GM21786 (cell line): ENCODE results near the gene VMAC.

Experiments used
- ATAC-seq: cut with Tn5 transposase; IDR thresholded peaks from one replicate; pipeline ENCODE4 v1.9.1; 2021; ENCODE audit not compliant: unreplicated experiment

VMAC gene

DNA sequence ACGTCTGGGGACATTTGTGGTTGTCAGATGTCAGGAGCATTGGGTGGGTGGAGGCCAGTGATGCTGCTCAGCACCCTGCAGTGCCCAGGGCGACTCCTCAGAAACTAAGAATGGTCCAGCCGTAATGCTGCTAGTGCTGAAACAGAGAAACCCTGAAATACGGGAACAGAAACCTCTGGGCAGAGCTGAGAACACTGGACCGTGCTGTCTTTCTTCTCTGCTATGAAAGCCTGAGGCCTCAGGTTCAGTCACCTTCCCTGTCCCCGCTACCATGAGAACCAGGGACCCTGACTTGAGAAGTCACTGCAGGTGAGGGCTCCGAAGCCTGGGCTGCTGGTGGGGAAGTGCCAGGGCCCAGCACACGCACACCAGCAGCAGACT, 22.8 kb downstream of the VMAC start:
- ATAC-seq = peak; percentile 43

DNA sequence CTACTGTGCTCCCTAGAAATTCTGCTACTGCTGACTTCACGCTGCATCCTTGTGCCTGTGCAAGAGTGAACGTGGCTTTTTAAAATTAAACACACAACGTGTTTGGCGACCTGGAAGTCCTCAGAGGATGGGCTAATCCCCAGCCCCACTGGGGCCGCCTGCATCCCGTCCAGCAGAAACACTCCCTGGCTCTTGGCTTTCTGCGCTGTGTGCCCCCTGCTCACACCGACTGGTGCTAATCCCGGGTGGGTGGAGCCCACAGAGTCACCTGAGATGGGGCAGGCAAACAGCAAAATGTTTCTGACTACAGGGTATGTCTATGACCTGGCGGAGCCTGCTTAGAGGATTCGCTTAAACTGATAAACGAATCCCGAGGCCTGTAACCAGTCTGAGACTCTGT, 24.5 kb downstream of the VMAC start:
- ATAC-seq = no peak

DNA sequence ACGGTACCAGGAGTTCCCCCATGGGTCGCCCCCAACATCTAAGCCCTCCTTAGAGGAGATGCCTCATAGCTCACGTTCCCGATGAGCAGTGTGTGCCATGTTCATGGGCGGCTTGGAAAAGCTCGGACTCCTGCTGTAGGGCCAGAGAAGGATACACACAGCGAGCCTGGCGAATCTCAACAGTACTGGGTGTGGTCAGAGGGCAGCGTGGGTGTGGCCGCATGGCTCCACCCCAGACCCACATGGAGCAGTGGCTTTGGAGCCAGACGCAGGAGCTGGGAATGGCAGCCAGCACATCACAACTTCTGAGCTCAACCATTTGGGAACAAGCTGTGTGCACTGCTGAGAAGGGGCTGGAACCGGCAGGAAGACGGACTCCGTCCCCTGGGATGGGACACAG, 25.0 kb downstream of the VMAC start:
- no peak for ATAC-seq

DNA sequence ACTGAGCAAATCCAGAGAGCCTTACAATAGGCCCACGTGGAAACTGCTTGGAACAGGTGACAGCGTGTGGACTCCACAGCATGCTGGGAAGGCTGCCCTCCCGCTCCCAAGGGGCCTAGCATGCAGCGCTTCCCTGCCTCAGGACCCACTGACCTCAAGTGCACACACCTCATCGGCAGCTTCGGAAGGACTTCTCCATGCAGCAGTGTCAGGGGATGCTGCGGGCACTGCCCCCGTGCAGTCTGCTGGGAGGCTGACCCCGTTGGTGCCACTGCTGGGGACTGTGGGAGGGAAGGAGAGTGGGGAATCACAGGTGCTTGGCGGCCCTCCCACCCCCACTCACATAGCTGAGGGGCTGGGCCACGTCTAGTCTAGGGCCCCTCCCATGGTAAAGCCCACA, 26.6 kb downstream of the VMAC start:
- ATAC-seq = no peak

DNA sequence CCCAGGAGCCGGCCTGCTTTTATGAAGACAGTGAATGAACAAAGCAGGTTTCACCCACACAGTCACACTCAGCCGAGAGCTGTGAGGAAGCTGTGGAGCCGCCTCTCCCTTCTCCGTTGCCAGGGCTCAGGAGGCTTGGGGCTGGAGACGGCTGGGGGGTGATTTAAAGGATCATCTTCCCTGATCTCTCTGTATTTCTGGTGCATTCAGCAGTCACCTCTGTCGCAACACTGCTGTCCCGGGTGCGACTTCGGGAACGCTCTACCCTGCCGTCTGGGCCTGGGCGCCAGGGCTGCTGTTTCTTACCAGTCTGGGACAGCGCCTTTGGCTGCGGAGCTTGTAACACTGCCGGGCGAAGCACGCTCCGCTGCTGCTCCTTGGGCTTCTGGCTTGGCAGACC, 27.5 kb downstream of the VMAC start:
- ATAC-seq = no peak

DNA sequence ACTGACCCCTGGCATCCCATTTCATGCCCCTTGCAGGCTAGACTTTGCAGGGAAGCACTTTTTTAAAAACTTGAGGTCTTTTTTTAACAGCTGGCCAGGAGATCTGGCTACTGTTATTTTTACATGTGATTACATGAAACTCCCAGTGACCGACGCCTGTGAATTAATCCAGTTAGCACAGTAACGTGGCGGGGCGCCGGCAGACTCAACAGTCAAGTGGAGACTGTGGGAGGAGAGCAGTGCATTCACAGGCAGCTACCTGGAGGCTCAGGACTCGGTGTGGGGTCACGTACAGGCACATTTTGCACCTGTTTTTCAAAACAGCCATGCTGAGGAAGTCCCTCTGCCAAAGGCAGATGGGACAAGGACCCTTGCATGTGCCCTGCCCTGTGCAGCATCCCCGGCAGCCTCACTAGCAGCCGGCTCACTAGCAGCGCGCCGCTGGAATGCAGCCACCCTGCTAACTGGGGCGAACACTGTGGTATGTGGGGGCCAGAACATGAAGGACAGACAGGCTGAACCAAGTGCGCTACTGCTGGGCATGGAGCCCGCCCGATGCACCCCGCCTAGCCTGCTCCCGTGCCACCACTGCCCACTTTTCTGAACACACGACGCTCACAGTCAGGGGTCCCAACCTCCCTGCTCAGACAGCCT, 28.1 kb downstream of the VMAC start:
- no peak for ATAC-seq

DNA sequence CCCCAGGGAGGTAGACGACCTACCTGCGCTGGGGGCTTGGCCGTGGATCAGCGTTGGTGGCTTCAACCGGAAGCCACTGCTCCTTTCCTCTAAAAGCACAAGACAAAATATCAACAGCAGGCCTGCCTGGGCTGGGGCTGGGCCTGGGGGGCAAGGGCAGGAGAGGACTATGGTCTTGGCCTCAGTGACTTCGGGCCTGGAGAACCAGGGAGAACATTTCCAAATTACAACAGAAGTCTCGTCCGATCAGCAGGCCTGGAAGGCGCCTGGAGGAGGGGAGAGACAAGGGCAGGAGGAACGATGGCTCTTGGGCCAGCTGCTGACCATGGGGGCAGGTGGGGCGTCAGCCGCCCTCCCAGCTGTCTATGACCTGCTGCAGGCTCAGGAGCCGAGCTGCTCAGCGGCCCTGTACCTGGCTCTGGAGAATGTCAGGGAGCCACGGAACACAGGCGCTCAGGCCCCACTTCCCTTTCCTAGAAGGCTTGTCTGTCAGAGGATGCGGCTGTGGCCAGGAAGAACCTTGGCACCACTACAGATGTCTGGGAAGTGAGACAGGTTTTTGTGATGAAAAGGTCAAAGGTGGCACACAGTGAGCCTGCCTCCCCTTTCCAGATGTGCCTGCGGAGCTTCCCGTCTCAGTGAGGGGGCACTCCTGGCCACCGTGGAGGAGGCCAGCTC, 28.9 kb downstream of the VMAC start:
- no peak for ATAC-seq

DNA sequence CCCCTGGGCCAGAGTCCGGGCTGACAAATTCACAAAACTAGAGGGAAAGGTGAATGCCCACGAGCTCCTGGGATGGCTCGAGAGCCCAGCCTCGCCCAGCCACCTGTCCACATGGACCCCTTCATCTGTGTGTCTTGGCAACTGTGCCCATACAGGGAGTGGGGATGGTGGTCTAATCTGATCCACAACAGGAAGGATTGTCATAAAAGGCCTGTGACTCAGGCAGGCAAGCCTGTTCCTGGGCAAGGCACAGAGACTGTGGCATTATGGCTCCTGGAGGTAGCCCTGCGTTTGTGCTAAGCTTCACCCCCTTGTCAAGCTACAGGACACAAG, 29.4 kb downstream of the VMAC start:
- ATAC-seq = no peak

DNA sequence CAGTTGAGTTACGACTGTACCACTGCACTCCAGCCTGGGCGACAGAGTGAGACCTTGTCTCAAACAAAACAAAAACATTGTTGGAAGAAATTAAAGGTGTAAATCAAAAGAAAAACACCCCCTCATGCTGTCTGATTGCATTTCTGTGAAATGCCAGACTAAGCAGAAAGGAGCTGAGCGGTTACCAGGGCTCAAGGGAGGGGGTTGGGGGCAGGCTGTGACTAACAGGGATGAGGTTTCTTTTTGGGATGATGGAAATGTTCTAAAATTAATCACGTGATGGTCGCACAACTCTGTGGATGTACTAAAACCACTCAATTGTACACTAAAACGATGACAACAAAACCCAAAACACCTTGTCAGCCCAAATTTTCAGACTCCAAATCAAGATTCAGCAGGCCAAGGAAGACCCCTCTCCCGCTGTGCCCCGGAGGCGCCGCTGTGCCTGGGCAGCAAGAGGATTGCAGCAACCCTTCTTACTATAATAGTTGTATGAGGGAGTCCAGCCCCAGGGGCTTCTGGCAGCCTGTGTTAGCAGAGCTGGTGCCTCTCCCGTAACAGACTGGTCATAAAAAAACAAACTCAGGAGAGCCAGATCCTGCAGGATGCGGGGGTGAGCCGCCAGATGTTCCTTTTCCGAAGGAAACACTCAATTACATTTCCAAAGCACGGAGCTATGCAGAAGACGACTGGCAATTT, 30.3 kb downstream of the VMAC start:
- no peak for ATAC-seq

DNA sequence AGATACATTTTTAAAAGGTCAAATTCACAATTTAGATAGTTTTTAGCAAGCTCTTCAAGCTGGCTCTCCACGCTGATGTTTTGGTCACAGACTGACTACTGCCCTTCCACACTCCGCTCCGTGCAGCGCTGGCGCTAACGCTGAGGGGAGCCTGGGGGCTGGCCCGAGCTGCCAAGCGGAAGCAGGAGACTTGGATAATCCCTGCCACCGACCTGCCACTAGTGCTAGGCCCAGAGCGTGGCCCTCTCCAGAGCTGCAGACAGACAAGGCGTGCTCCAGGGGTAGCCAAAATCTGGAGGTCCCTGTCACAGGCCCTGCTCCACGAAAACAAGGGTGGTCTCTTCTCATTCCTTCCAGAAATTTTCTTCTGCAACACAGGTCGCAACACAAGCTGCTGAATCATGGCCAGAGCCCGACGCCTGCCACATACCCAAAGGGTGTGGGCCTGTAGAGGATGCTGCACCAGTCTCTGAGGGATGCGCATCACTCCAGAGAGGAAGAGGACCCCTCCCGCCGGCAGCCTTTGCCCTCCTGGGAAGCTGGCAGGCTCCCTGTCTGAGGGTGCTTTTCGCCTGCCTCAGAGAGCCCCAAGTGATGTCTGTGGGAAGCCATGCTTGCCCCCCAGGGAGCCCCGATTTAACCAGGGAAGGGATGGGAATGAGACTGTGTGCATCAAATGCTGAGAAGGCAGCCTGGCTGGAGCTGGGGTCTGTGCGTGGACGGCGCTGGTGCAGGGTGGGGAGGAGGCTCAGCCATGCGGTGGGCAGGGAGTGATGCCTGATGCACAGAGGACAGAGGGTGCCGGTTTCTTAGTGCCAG, 31.0 kb downstream of the VMAC start:
- ATAC-seq = no peak

DNA sequence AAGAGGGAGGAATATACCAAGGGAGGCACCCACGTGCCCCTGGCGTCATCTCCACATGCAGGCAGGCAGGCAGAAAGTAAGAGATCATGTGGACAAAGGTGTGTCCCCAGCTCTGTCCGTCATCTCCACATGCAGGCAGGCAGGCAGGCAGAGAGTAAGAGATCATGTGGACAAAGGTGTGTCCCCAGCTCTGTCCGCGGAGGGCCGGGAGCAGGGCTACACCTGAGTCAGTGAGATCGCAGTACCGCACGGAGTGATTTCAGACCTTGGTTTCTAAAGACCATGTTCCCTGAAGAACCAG, 31.6 kb downstream of the VMAC start:
- ATAC-seq = no peak

DNA sequence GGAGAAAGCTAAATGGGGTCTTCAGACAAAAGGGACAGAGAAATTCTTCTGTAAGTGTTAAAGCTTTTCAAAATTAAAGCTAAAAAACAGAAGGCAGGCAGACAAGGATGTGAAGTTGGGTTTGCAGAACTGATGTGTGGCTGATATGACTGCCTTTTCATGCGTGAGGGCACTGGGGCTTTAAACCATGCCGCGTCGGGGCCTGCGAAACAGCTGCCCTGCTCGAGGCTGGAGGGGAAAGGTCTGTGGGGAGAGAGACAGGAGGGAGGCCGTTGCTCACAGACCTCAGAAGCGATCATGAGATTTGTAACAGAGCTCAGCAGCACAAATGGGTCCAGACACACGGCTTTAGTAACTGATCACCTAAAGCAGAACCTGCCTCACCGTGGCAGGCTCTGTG, 32.9 kb downstream of the VMAC start:
- ATAC-seq = no peak

DNA sequence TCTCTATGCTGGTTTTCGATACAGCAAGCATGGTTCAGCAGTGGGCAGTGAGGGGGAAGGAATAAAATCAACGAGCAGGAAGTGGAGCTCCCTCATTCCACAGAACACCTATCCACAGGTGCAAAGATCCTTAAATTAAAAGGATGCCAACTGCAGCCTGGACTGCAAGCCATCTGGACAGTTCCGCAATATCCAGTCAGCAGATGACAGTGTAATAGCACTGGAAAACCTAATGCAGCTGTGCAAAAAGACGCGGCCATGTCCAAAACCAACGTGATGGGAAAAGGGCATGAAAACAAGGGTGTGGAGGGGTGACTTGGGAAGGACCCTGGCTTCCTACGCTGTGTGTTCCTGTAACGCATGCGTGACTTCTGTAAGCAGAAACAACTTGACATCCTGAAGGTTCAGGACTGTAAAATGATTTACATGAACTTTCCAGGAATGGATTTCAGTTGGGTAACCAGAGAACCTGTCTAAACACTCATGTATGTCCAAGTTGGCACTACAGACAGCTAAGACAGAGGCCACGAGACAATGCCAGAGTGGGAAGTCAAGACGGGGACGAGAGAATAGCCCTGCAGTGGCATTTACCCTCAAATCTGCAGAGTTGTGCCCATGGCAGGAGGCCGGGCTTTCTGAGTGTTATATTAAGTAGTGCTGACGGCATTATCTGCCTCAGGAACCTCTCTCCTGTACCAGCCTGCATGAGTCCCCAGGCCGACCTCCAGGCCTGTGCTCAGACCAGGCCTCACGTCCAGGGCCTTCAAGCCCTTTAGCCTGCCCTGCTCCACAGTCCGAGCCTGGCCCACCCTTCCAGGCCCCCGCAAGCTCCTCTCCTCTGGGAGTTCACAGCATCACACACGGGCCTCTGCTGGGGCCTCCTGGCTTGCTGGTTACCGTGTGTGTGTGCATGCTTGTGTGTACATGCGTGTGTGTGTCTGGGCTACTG, 35.9 kb downstream of the VMAC start:
- no peak for ATAC-seq

DNA sequence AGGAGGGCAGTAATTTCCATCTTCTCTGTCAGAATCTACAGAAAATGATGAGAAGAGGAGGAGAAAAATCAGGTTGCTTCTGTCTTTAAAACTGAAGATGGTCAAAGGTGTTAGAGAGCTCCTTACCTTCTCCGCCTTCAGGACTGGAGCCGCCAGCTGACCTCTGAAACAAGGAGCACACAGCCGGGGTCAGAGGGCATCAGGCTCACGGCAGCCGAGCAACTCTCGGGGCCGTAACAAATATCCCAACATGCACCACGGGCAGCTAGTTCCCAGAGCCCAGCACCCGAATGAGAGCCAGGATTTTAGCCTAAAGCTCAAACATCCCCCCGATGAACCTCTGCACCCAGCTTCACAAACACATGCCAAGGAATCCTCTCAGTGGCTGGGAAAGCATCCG, 37.0 kb downstream of the VMAC start:
- no peak for ATAC-seq

DNA sequence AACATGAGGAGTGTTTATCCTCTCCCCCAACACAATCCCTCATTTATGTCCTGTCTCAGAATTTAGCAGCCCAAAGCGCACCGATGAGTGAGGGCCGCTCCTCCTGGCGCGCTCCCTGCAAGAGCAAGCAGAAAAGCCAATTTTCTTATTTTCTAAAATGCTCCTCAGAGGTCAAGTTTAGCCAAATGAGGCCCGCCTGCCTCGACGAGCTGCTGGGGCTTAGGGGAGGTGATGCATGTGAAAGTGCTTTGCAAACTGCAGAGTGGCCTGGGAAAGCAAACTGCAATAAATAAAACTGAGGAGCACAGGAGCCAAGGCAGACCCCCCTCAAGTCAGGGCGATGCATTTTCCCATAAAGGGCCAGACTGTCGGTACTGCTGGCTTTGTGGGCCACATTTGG, 38.4 kb downstream of the VMAC start:
- no peak for ATAC-seq

DNA sequence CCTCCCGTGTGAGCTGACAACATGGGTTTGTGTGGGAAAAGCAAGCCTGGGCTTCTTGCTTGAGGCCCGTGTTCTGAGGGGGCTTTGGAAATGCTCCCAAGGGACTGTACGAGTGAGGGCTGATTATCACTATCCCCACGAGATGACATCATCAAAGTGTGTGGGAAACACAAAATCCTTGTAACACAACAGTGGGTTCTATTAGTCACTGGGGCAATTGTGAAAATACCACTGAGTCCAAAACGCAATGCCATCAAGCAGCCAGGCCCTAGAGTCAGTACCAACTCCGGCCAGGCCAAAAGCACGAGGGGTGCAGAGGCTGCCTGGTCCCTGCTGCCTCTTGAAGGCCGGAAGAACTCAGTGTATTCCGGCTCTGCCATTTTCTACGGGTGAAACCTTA, 39.0 kb downstream of the VMAC start:
- no peak for ATAC-seq

DNA sequence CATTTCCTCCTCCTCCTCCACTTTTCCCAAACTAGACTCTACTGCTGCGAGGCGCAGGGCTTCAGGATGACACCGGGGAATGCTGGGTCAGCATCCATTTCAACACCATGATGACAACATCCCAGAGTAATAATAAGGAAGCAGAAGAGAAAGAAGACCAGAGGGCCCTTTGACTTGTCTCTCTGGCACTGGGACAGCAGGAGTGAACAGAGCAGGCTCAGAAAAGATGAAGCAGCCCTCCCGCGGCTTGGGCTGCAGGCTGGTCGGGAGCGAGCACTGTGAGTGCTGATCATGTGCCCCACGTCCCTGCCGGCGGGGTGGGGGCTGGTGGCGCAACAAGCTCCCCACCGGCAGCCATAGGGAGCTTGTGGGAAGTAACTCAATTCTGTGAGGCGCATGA, 42.8 kb downstream of the VMAC start:
- ATAC-seq = no peak

DNA sequence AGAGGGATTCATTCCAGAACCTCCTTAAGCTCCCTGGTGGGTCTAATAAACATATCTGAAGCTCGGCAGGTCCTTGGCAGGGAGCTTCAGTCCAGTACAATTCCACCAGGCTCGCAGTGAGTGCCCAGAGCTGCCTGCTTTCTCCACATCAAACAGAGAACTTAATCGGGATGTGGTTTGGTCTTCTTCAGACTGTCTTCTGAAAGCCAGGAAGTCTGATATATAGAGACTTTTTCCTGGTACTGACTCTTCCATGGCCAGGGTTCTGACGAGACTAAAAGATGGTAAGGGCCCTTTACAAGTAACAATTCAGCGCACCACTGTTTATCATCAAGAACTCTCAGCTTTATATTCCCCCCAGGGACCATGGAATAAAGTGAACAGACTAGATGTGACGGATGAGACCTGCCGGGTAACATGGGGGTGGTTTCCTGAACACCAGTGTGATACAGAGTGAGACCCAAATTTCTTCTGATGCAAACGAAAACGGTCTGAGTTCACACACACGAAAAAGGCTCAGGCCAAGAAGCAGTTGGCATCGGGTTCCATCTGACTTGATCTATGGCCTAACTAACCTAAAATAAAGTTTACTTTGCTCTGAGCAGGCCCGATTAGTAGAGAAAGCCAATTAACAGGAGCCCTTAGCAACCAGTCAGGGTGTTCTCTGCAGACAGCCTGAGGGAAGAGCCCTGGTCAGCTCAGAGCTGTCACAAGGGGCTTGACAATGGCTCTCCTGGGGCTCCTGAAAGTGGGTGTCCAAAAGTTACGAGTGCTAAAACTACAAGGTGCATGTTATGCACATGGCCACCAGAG, 44.3 kb downstream of the VMAC start:
- ATAC-seq = no peak

DNA sequence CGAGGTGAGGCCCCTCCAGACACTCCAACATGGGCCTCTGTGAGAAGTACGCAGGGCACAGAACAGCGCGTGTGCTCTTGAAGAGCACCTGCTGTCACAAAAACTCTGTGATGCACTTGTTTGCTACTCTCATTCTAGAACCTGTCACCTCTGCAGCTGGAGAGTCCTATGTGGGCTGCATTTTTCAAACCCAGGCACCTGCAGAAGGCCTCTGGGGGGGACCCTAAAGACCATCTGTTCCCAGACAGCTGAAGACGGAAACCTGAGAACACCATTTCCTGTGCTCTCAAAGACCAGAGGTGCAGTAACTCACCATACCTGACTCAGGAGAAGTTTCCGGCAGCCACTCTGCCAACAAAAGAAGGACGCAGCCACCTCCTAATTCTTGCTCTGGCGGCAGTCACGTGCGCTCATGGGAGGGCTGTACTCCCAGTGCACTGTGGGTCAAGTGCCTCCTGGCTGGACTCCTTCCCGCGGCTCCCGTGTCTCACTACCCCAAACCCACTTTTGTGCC, 45.2 kb downstream of the VMAC start:
- no peak for ATAC-seq

DNA sequence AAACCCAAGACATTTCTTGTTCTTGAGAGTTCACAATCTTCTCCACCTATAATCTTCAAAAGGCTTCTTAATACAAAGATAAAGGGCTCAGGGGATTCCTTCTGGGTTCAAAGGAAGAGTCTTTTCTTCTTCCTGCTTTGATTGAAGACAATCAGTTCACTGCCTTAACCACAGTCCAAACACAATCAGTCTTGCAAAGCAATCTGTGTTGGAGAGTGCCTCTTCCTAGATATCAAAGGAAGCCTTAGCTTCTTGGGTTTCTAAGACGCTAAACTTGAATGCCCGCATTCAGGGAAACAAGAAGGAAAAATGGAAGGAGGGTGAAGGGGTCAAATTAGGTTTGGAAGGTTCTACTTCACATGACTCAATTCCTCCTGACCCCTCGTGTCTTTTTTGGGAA, 46.1 kb downstream of the VMAC start:
- no peak for ATAC-seq
